Esophagus (tissue), 2 donors: Measurements from ENCODE around the gene RNF224. TPM values are rescaled to one million over a fixed set of nuclear protein-coding genes. Genes with fewer than 3 reads are reported as not detected.
A peak's percentile ranks its signal among the peaks of the same experiment; 100 is the strongest.

Experiments
- H3K27ac ChIP-seq, 2 donors: one replicate each; pipeline ENCODE4 v1.5.1; 2013; ENCODE audit warnings: low read depth in 2 of 2, mild to moderate bottlenecking in 2 of 2, inconsistent platforms in 1 of 2, low read length in 1 of 2, moderate library complexity in 1 of 2
- H3K27me3 ChIP-seq, 2 donors: one replicate each; pipeline ENCODE4 v1.6.1; 2013; ENCODE audit warnings: low read length in 2 of 2, control low read depth in 1 of 2, mild to moderate bottlenecking in 1 of 2; ENCODE audit not compliant: insufficient read depth in 2 of 2, control insufficient read depth in 1 of 2
- H3K36me3 ChIP-seq, 2 donors: one replicate each; pipeline ENCODE4 v1.6.1; 2013; ENCODE audit warnings: low read length in 1 of 2; ENCODE audit not compliant: control insufficient read depth in 2 of 2, insufficient read depth in 2 of 2
- H3K4me1 ChIP-seq, 2 donors: one replicate each; pipeline ENCODE4 v1.6.1; 2013; ENCODE audit warnings: low read length in 1 of 2; ENCODE audit not compliant: control insufficient read depth in 2 of 2, insufficient read depth in 2 of 2
- H3K4me3 ChIP-seq, 2 donors: one replicate each; pipeline ENCODE4 v1.5.1; 2013; ENCODE audit warnings: low read length in 2 of 2, mild to moderate bottlenecking in 2 of 2, low read depth in 1 of 2, moderate library complexity in 1 of 2
- H3K9me3 ChIP-seq, 2 donors: one replicate each; pipeline ENCODE4 v1.6.1; 2013; ENCODE audit warnings: mild to moderate bottlenecking in 2 of 2, low read depth in 1 of 2, low read length in 1 of 2, moderate library complexity in 1 of 2; ENCODE audit not compliant: control insufficient read depth in 2 of 2, insufficient read depth in 1 of 2
- WGBS, 2 donors: extraction: QIAGEN DNeasy Blood & Tissue Kit; methylation state at CpG; one replicate each; pipeline ENCODE4 v1.1.7; 2013; 5-methylcytosine and 5-hydroxymethylcytosine counted together
- polyA plus RNA-seq, 2 donors: library from polyadenylated mRNA; stranded (reverse); fragments of 200-250 nt; gene quantifications; one replicate each; pipeline ENCODE4 v1.2.3, GENCODE V29; 2013
- donor health status: healthy with polysubstance abuse.
- donor health status: Bipolar disorder and iron deficiency.

RNF224 gene
- polyA plus RNA-seq, 2 donors, result 3.7 to 5.5 TPM

GRCh38 chr9:137191245-137191644 lies 36.1 kb upstream of the RNF224 start:
- 66 to 74% methylated on average over 3 of the region's 3 CpGs for WGBS, 2 donors
- peaks cover 19 to 54% of the 10 kb centered on the region in 2 donors for H3K4me1 ChIP-seq
- no peaks in the 10 kb centered on the region for H3K27me3 ChIP-seq
- no peaks in the 10 kb centered on the region for H3K9me3 ChIP-seq
- H3K36me3 ChIP-seq, result peaks cover 3 to 31% of the 10 kb centered on the region in 2 donors
- H3K27ac ChIP-seq, result peak overlapping the region in 1 of 2 donors; percentile 34
- H3K4me3 ChIP-seq, result no peak overlapping the region

- WGBS, 2 donors, result 84% methylated on average over 20 to 22 of the region's 22 CpGs
- Histone ChIP-seq H3K4me3 (no peak overlapping the region), H3K9me3 (no peaks in the 10 kb centered on the region), H3K27me3 (no peaks in the 10 kb centered on the region), H3K4me1 (peaks cover 20 to 51% of the 10 kb centered on the region in 2 donors), H3K36me3 (peaks cover 3 to 28% of the 10 kb centered on the region in 2 donors), H3K27ac (peak overlapping the region in 1 of 2 donors; percentile 34)
These were observed 35.4 kb upstream of the RNF224 start for GRCh38 chr9:137191691-137192447.

- Histone ChIP-seq H3K27me3 (no peaks in the 10 kb centered on the region), H3K4me3 (no peak overlapping the region), H3K4me1 (peaks cover 16 to 48% of the 10 kb centered on the region in 2 donors), H3K27ac (no peak overlapping the region), H3K9me3 (no peaks in the 10 kb centered on the region), H3K36me3 (peaks cover 3 to 26% of the 10 kb centered on the region in 2 donors)
- WGBS, 2 donors, result 80 to 84% methylated on average over 10 of the region's 10 CpGs
These were observed 34.9 kb upstream of the RNF224 start for GRCh38 chr9:137192448-137192780.

GRCh38 chr9:137192859-137193258 lies 34.4 kb upstream of the RNF224 start:
- 72 to 93% methylated on average over 2 of the region's 2 CpGs for WGBS, 2 donors
- Histone ChIP-seq H3K4me3 (no peak overlapping the region), H3K27ac (no peak overlapping the region), H3K9me3 (no peaks in the 10 kb centered on the region), H3K4me1 (peaks cover 17 to 50% of the 10 kb centered on the region in 2 donors), H3K27me3 (no peaks in the 10 kb centered on the region), H3K36me3 (peaks cover 3 to 26% of the 10 kb centered on the region in 2 donors)

- peaks cover 3 to 26% of the 10 kb centered on the region in 2 donors for H3K36me3 ChIP-seq
- H3K27me3 ChIP-seq, result no peaks in the 10 kb centered on the region
- H3K9me3 ChIP-seq, result no peaks in the 10 kb centered on the region
- H3K4me1 ChIP-seq, result peaks cover 26 to 56% of the 10 kb centered on the region in 2 donors
- 75 to 80% methylated on average over 12 to 14 of the region's 14 CpGs for WGBS, 2 donors
- no peak overlapping the region for H3K4me3 ChIP-seq
- no peak overlapping the region for H3K27ac ChIP-seq
These were observed 33.5 kb upstream of the RNF224 start for GRCh38 chr9:137193771-137194170.

GRCh38 chr9:137194388-137194787 lies 32.9 kb upstream of the RNF224 start:
- no peaks in the 10 kb centered on the region for H3K27me3 ChIP-seq
- H3K9me3 ChIP-seq, result no peaks in the 10 kb centered on the region
- H3K4me3 ChIP-seq, result peak overlapping the region in 1 of 2 donors; percentile 31
- peaks cover 3 to 26% of the 10 kb centered on the region in 2 donors for H3K36me3 ChIP-seq
- H3K27ac ChIP-seq, result peak overlapping the region; percentile 87 to 91
- 41 to 45% methylated on average over 15 to 16 of the region's 16 CpGs for WGBS, 2 donors
- peaks cover 32 to 60% of the 10 kb centered on the region in 2 donors for H3K4me1 ChIP-seq

GRCh38 chr9:137194909-137195308 lies 32.4 kb upstream of the RNF224 start:
- peak overlapping the region; percentile 87 to 91 for H3K27ac ChIP-seq
- 47 to 51% methylated on average over 10 of the region's 10 CpGs for WGBS, 2 donors
- H3K27me3 ChIP-seq, result no peaks in the 10 kb centered on the region
- H3K4me3 ChIP-seq, result peak overlapping the region; percentile 17 to 31
- no peaks in the 10 kb centered on the region for H3K9me3 ChIP-seq
- peaks cover 3 to 24% of the 10 kb centered on the region in 2 donors for H3K36me3 ChIP-seq
- H3K4me1 ChIP-seq, result peaks cover 30 to 58% of the 10 kb centered on the region in 2 donors

- peak overlapping the region; percentile 87 to 91 for H3K27ac ChIP-seq
- H3K36me3 ChIP-seq, result peaks cover 2 to 16% of the 10 kb centered on the region in 2 donors
- H3K9me3 ChIP-seq, result no peaks in the 10 kb centered on the region
- peaks cover 29 to 51% of the 10 kb centered on the region in 2 donors for H3K4me1 ChIP-seq
- no peaks in the 10 kb centered on the region for H3K27me3 ChIP-seq
- 46 to 57% methylated on average over 21 of the region's 21 CpGs for WGBS, 2 donors
- peak overlapping the region in 1 of 2 donors; percentile 25 for H3K4me3 ChIP-seq
These were observed 31.6 kb upstream of the RNF224 start for GRCh38 chr9:137195525-137196220.

GRCh38 chr9:137198051-137198901 lies 29.0 kb upstream of the RNF224 start:
- no peaks in the 10 kb centered on the region for H3K27me3 ChIP-seq
- H3K9me3 ChIP-seq, result no peaks in the 10 kb centered on the region
- 51 to 65% methylated on average over 19 of the region's 19 CpGs for WGBS, 2 donors
- H3K36me3 ChIP-seq, result no peaks in the 10 kb centered on the region
- peak overlapping the region; percentile 45 to 75 for H3K4me3 ChIP-seq
- peak overlapping the region; percentile 55 to 78 for H3K27ac ChIP-seq
- peaks cover 29 to 51% of the 10 kb centered on the region in 2 donors for H3K4me1 ChIP-seq
